Stimulated activated CD4-positive, alpha-beta T cell treated with anti-CD3 and anti-CD28 coated beads, TNF-alpha, amount 100 ng/mL, for 4 hours (primary cell): ENCODE results near the gene HLX.

Experiments used
- DNase-seq, 3 experiments: peaks; one replicate each; pipeline ENCODE4 v3.0.0-alpha.2; 2020; ENCODE audit warnings: low read depth in 3 of 3

Gene HLX, protein sequence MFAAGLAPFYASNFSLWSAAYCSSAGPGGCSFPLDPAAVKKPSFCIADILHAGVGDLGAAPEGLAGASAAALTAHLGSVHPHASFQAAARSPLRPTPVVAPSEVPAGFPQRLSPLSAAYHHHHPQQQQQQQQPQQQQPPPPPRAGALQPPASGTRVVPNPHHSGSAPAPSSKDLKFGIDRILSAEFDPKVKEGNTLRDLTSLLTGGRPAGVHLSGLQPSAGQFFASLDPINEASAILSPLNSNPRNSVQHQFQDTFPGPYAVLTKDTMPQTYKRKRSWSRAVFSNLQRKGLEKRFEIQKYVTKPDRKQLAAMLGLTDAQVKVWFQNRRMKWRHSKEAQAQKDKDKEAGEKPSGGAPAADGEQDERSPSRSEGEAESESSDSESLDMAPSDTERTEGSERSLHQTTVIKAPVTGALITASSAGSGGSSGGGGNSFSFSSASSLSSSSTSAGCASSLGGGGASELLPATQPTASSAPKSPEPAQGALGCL

DNA sequence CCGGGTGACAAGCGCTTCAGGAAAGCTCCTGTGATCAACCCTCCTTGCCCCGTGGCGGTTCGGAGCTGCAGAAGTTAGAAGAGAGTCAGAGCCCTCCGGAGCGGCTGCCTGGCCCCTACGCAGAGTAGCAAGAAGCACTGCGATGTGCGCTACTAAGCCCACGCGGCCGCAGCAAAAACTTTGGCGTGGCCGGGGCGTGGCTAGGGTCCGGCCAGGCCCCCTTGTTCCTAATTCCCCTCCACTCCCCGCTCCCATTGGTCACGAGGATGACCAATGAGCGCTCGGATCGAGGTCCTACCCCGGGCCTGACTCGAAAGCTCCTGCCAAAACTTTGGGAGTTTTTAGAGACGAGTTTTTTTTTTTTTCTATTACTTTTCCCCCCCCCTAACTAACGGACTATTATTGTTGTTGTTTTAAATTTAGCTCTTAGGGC is at the start of gene HLX:
HLX (plus strand) TSS at position 368 of the 433 bp plus-strand sequence. CDS start 415 bp downstream, outside the sequence.
- DNase-seq: no peak

DNA sequence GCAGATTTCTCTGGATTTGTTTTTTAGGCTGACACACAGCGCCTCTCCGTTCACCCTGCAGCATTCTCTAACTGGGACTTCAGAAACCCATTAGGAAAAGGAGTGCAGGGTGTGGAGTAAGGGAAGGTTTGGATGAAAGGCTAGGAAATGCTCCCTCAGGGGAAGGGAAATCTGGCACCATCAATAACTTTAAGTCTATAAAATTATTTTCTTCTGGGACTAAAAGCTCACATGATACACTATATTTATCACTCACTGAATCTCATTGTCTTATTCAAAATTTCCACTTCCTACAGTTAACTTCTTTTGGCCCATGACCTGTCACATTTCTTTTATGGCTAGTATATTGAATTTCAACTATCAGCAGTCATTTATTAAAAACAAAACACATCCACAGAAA is 45.8 kb upstream of the HLX start:
- DNase-seq: no peak

DNA sequence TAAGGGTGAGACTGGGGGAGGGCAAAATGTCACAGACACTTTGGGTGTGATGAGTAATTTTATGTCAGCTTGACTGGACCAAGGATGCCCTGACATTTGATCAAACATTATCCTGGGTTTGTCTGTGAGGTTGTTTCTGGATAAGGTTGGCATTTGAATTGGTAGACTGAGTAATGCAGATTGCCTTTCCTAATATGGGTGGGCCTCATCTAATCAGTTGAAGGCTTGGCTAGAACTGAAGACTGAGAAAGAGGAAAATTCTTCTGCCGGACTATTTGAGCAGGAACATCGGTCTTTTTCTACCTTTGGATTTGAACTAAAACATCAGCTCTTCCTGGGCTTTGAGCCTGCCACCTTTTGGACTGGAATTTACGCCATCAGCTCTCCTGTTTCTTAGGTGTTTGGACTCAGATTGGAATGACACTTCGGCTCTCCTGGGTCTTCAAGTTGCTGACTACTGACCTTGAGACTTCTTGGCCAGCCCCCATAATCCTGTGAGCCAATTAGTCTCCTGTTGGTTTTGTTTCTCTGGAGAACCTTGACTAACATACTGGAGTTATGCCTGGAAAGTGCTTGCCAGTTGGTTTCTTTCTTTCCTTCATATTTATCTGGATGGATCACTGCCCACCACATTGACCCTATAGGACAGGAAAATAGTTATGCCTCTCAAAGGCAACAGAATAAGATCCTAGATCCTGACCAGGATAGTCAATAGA is 44.9 kb upstream of the HLX start:
- DNase-seq: no peak

DNA sequence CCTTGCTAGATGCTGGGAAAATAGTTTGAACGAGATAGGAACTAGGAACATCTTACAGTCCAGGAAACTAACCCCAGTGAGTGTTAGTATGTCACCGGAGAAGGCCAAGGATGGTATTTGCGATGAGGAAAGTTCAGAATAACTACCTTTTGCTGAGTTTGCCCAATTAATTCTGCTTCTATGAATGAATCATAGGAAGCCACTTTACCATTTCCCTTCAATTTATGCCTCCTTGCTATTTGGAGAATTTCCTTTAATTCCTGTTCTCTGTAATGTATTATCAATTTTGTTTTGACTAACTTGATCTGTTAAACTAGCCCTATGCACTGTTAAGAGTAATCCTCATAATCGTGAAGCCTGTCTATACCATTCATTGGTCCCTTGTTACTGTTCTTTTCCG is 40.7 kb upstream of the HLX start:
- no peak for DNase-seq

DNA sequence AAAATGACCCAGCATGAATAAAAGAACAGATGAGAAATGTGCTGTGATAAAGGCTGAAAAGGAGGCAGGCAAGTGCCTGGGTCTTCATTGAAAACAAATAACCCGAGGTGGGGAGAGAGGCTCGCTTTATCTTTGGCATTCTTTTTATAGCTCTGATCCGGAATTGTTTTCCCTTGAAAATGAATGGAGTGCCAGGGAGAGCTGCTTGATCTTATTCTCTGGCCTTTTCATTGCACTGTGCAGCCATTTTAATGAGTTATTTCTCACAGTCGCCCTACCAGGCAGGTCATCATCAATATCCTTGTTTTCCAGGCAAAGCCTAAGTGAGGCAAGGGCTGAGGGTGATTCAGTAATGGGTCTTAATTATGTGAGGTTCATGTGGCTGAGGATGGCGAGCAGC is 39.8 kb upstream of the HLX start:
- DNase-seq: no peak

DNA sequence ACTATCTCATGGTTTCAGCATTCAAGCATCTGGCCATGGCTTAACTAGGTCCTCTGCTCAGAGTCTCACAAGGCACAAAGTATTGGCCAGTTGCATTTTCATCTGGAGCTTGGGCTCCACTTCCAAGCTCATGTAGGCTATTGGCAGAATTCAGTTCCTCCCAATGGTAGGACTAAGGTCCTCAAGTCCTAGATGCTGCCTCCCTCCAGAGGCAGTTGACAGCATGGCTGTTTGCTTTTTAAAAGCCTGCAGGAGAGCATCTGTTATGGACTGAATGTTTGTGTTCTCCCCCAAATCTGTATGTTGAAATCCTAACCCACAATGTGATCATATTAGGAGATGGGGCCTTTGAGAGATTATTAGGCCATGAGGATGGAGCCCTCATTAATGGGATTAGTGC is 38.0 kb upstream of the HLX start:
- DNase-seq: no peak

DNA sequence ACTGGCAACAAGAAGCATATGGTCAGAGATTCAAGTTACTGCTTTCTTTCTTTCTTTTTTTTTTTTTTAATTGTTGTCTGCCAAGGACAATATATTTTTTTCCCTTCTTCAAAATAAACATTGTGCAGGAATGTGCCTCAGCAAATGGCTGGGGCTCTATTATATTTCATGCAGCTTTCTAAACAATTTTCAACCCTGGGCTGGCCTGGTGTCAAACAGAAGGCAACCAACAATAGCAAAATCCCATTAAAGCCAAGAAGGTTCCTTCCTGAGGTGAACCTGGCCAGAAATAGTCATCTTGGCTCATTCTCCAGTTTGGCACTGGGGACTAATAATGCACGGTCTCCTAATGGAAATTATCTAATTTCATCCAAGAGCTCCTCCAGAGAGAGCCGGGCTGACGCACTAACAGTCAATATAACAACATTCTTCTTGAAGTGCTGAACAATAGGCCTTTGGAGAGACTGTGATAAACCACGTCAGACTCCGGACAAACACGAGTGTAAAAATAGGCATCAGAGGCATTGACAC is 35.7 kb upstream of the HLX start:
- DNase-seq: no peak

DNA sequence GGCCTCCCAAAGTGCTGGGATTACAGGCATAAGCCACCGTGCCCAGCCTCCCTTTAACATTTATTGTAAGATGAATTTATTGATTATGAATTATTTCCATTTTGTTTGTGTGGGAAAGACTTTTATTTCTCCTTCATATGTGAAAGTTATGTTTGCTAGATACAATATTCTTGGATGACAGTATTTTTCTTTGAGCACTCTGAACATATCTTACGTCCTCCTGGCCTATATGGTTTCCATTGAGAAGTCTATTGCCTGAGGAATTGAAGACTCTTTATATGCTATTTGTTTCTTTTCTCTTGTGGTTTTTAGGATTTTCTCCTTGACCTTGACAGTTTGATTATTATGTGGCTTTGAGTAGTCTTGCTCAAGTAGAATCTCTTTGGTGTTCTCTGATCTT is 26.8 kb upstream of the HLX start:
- DNase-seq: no peak

DNA sequence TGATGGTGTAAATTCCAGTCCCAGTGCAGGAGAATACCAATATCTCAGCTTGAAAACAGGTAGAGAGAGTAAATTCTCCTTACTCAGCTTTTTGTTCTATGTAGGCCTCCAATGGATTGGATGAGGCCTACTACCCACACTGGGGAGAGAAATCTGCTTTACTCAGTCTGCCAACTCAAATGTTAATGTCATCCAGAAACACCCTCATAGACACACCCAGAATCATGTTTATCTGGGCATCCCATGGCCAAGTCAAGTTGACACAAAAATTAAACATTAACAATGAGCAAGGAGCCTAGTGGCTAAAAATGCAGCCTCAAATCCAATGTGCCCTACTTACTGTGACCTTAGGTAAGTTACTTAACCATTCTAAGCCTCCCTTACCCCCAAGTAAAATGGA is 6.9 kb upstream of the HLX start:
- DNase-seq: no peak

DNA sequence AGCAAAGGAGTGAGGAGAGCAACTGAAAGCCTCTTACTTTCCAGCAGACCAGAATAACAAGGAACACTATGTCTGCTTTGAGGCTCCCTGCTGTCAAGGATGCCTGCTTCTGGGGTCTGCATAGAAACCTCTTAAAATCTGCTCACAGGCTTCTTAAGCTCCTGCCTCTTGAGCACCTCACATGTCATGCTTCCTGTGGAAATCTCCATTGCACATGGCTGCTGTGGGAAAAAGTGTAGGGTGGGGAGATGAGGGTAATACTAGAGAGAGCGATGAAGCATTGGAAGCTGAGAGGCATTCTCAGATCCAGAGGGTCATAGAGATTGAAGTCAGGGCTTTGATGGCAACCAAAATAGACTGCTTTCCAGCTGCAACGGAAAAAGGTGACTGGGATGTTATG is 6.2 kb upstream of the HLX start:
- DNase-seq: no peak

DNA sequence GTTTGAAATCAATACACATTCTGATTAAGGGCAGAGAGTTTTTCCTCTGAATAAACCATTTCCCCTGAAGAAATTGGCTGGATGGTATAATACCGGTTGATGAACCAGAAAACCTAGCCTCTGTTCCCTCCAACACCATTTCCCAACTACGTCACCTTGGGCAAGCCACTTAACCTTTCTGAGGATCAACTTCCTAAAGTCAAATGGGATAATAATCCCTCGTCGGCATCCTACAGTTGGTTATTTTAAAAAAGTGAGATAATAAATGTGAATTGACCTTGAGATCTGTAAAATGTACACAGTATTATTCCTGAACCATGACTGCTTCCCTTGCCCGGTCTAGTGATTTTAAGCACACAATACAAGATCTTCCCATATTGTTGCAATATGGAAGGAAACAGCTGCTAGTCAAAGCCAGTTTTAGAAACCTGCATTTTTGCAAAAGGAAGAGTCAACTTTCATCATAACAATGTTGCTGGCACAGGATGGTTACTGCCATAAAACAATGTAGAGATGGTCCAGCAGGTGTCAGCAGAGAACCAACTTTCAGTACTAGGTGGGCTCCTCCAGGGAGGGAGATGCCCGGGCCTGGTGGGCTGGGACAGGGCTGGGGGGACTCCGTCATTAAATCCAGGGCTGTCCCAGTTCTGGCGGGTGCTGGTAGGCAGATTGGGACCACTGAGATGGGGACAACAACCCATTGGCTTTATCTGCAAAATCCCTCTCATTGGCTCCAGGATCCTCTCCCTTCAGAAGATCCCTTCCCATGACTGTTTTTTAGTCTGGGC is 5.2 kb upstream of the HLX start:
- no peak for DNase-seq

DNA sequence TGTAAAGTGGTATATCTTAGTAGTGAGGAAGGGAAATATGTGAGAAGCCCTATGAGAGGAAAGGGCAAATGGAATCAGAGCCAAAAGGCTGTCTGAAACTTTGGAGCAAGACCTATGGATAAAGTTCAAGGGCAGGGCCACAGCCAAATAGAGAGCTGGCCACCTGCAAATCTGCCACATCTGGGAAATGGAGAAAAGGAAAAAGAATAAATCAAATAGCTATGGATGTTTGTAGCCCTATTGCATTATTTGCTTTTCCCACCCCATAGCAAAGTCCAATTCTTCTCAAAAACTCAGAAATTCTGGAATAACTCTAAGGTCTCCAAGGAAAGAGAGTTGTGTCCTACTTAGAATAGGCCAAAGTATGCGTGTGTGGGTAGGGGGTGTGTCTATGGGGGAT is 4.0 kb upstream of the HLX start:
- no peak for DNase-seq

DNA sequence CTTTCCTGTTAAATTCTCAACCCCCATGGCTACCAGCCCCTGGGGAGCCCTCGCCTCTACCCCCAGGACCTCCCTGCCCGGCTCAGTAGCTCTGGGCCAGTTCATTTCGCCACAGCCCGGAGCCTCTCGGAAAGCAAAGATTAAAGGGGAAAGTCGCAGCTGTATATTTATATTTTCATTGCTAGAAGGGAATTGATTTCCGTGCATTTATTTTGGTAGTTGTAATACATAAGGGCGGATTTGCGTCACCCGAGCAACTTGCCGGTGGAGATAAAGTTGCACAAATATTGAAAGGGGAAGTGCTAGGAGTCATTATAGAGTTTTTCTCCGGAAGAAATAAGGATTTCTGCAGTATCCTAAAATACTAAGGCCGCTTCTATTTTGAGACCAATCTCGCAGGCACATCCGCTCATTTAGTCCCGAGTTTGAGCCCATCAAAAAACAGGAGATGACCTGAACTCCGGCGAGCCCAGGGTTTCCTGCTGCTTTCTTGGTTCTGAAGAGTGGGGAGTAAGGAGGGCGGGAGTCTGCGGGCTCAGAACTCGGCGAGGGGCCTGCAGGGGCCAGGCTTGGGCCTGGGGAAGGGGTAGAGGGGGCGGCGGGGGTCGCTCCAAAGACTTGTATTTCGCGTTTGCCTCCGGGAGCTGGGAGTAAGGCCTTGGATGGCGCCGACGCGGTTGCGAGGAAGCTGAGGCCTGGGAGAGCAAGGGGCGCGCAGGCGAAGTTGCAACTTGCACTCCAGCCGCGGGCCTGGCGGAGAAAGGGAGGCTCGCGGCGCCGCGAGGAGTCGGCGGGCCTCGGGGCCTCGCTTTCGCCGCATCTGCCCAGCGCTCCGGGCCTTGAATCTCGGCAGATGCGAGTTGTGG is 2.5 kb upstream of the HLX start:
- DNase-seq: no peak

DNA sequence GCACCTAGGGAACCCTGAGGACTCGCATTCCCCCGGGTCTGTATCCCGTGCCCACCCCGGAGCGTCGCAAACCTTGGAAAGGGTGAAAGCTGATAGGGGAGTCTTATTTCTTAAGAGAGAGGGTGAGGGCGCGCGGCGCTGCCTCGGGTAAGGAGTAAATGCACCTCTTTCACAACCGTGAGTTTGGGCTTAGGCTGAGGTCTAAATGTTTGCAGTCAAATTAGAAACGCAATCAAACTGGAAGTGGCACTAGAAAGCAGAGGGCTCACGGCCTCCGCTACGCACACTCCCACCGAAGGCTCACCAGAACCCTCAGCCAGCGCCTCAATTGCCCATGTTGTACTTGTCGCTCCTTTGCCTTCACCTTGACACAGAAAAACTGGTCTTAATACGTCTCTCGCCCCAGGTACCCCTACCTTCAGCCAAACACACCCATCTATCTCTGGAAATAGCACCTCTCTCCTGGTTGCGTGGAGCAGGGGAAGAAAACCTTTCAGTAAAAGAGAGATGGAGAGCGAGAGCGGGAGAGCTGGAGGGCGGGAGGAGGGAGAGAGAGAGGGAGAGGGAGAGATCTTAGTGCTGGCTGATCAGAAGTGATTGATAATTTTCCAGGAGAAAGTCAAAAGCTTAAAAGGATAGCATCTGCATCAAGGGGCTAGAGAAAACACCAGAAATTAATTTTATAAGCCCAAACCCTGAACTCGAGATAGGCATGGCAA is 1.7 kb upstream of the HLX start:
- no peak for DNase-seq

DNA sequence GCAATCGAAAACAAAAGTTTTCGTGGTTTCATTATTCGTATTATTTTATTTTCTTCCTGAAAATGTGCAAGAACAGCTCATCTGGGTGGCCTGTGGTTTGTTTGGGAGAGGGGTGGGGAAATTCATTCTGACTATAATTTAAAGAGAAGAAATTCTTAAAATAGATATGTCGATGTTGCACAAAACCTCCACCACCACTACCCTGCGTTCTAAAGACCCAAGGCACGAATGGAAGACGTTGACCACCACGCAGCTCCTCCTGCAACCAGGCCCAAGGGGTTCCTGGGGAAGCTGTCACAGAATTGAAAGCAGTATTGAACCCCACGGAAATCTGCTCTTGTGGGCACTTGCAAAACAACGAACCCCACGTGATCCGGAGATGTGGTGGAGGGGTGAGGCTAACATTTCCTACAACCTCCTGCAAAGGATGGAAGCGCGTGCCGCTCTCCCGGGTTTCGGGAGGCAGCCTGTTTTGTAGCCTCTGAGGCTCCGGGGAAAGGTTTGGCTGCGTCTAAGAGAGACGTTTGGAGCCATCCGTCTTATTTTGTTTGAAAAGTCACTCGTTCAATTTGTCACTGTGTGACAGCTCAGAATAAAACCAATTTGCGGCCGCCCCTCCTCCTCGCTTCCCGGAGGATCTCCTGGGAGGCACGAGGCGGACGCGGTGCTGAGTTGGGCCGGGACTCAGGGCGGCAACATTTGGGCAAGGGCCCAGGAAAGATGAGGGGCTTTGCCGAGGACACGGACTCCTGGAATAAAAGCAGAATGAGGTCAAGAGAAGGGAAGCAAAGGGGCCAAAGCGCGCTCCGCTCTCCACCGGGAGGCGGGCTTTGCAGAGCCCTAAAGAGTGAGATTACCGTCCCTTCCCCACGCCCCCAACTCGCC is 810 bp upstream of the HLX start:
- DNase-seq: no peak

DNA sequence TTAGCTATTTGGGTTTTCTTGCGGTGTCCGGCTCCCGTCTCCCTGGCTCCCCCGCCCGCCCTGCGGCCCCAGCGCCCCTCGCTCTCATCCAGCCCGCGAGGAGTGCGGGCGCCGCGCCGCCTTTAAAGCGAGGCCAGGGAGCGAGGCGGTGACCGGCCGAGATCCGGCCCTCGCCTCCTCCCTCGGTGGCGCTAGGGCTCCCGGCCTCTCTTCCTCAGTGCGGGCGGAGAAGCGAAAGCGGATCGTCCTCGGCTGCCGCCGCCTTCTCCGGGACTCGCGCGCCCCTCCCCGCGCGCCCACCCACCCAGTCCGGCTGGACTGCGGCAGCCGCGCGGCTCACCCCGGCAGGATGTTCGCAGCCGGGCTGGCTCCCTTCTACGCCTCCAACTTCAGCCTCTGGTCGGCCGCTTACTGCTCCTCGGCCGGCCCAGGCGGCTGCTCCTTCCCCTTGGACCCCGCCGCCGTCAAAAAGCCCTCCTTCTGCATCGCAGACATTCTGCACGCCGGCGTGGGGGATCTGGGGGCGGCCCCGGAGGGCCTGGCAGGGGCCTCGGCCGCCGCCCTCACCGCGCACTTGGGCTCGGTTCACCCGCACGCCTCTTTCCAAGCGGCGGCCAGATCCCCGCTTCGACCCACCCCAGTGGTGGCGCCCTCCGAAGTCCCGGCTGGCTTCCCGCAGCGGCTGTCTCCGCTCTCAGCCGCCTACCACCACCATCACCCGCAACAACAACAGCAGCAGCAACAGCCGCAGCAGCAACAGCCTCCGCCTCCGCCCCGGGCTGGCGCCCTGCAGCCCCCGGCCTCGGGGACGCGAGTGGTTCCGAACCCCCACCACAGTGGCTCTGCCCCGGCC is 492 bp downstream of the HLX start:
- no peak for DNase-seq

DNA sequence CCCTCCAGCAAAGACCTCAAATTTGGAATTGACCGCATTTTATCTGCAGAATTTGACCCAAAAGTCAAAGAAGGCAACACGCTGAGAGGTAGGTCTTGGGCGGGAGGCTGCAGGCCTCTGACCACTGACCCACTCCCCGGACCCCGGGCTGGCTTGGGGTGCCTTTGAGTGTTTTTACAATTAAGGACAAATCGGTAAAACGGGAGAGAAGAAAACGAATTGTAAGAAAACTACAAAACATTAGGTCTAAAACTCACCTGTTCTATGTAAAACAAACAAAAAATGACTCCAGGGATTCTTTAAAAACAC is 1.1 kb downstream of the HLX start:
- DNase-seq: no peak

DNA sequence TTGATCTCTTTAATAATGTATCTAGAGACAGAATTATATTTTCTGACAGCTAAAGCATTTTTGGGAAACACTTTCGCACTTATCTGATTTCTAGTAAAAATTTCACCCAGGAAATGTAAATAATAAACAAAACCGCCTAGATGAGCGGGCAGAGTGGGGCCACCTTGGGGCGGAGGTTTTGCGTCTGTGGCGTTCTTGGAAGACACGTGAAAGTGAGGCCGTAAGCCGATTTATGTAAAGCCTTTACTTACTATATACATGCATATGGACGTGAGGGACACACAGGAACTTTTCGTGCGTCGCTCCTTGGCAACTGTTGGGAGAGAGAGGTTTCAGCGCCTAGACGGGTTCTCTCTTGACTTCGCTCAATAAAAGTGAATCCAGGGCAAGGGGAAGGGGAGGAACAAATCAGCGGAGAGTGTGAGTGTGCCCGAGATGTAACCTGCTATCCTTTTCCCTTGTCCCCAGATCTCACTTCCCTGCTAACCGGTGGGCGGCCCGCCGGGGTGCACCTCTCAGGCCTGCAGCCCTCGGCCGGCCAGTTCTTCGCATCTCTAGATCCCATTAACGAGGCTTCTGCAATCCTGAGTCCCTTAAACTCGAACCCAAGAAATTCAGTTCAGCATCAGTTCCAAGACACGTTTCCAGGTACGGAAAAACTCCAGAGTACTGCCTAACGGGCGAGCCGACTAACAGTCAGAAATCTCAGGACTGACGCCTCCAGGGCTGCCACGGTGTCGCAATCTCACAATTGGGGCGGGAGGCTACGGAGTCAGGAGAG is 1.7 kb downstream of the HLX start:
- no peak for DNase-seq
